ENCODE measurements around the gene TET3. TPM values are rescaled to one million over a fixed set of nuclear protein-coding genes. Genes with fewer than 3 reads are reported as not detected.

The TET3 gene
- 1.8 to 3.2 TPM (median 2.9 TPM) in 3 replicates for polyA plus RNA-seq
- polyA plus RNA-seq (2011; ENCODE audit: low read depth) = 2.4 TPM
- 1.1 and 1.5 TPM in 2 replicates for polyA plus RNA-seq (2011; cell fraction: cytosol; rRNA removed)
- polyA plus RNA-seq (2011; cell fraction: nucleus; rRNA removed) = 8.3 and 9.1 TPM in 2 replicates
- 4.1 and 5.9 TPM in 2 replicates for polyA plus RNA-seq (2012; ENCODE audit: low replicate concordance)
- 3.2 to 15.1 TPM (median 5.7 TPM) in 3 replicates for polyA minus RNA-seq
- polyA minus RNA-seq (2011; cell fraction: cytosol; rRNA and poly(A)+ RNA removed) = 2.5 TPM
- polyA minus RNA-seq (2011; cell fraction: nucleus; rRNA and poly(A)+ RNA removed) = 8.2 and 13.5 TPM in 2 replicates

DNA sequence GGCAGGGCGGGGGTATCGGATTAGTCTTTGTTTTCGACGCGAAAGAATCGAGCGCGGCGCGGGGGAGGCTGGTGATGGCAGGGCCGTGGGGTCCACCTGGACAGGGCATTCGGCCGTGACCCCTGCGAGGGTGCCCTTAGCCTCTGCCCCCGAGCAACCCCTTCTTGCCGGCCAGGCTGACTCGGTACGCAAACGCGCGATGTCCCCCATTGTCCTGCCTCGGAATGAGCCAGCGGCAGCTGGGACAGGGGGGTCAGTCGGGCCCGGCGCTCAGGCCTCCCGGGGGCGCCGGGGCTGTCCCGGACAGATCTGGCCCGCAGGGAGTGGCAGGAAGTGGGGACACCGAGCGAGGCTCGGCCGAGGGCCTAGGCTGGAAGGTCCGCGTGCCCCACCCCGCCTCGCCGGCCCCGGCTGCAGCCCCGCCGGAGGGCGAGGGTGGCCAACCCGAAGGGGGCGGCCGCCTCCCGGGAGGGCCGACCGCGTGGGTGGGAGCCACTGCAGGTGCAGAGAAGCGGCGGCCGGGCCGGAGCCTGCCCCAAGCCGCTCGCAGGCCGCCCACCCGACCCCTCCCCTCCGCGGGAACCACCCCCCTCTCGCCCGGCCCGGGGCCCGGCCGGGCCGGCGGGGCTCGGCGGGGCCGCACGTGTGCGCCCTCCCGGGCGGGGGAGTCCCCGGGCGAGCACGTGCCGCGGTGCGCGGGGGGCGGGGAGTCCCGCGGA, at the start of gene TET3:
TSS of gene TET3 (plus strand) at position 708 of the 719 bp plus-strand sequence. CDS start 1,494 bp downstream, outside the sequence.
- Histone ChIP-seq H3K4me1 (ENCODE audit: control insufficient read depth, extremely low read depth, insufficient read depth, low read length) (peaks cover 66% of the 10 kb centered on the region), H3K9me1 (ENCODE audit: control insufficient read depth, extremely low read depth, insufficient read depth, low read length) (peaks cover 9% of the 10 kb centered on the region), H3K4me3 (ENCODE audit: control insufficient read depth in 2 of 3, extremely low read depth in 1 of 3, insufficient read depth in 2 of 3, low read depth in 1 of 3, low read length in 3 of 3) (peak within 1 kb of the TSS; percentile 60 to 75 (median 72)), H3K36me3 (ENCODE audit: control insufficient read depth in 2 of 2, extremely low read depth in 1 of 2, insufficient read depth in 2 of 2, low read length in 2 of 2) (peaks cover 0 to 15% of the 10 kb centered on the region in 2 experiments), H3K9me3 (ENCODE audit: control insufficient read depth, low read depth, low read length) (no peaks in the 10 kb centered on the region), H3K27me3 (ENCODE audit: control insufficient read depth, extremely low read depth, insufficient read depth, low read length) (no peaks in the 10 kb centered on the region), H2AFZ (ENCODE audit: control insufficient read depth, low read length) (peak within 1 kb of the TSS; percentile 29), H4K20me1 (ENCODE audit: control insufficient read depth, extremely low read depth, insufficient read depth, low read length) (peaks cover 11% of the 10 kb centered on the region), H3K9ac (ENCODE audit: control insufficient read depth, extremely low read depth, insufficient read depth, low read length) (peak within 1 kb of the TSS; percentile 94), H3K79me2 (ENCODE audit: control insufficient read depth, insufficient read depth, low read length) (peaks cover 38% of the 10 kb centered on the region), H3K27ac (ENCODE audit: control insufficient read depth, insufficient read depth, low read length) (peak within 1 kb of the TSS; percentile 95), H3K4me2 (ENCODE audit: control insufficient read depth, extremely low read depth, insufficient read depth, low read depth, low read length) (peak within 1 kb of the TSS; percentile 93)
- TF ChIP-seq EZH2 (IDR thresholded peaks at IDR 0.05; ENCODE audit: low read length) = no peak
- TF ChIP-seq, protein P1, sequence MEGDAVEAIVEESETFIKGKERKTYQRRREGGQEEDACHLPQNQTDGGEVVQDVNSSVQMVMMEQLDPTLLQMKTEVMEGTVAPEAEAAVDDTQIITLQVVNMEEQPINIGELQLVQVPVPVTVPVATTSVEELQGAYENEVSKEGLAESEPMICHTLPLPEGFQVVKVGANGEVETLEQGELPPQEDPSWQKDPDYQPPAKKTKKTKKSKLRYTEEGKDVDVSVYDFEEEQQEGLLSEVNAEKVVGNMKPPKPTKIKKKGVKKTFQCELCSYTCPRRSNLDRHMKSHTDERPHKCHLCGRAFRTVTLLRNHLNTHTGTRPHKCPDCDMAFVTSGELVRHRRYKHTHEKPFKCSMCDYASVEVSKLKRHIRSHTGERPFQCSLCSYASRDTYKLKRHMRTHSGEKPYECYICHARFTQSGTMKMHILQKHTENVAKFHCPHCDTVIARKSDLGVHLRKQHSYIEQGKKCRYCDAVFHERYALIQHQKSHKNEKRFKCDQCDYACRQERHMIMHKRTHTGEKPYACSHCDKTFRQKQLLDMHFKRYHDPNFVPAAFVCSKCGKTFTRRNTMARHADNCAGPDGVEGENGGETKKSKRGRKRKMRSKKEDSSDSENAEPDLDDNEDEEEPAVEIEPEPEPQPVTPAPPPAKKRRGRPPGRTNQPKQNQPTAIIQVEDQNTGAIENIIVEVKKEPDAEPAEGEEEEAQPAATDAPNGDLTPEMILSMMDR (optimal IDR thresholded peaks at IDR 0.05 in 1 of 3, IDR thresholded peaks at IDR 0.05 in 1 of 3, conservative IDR thresholded peaks at IDR 0.05 in 1 of 3; ENCODE audit: extremely low read depth in 1 of 3, insufficient read depth in 2 of 3, low read length in 3 of 3) = peak in 1 of 3 experiments; percentile 1
- DNase-seq (ENCODE audit: low read depth, low spot score) (no peak), FAIRE-seq (no peak)
- dilution Hi-C loops (cut with MboI; ENCODE audit: extremely low pct_ligation_motif_present, low sequenced_read_pairs) = no loop called here

DNA sequence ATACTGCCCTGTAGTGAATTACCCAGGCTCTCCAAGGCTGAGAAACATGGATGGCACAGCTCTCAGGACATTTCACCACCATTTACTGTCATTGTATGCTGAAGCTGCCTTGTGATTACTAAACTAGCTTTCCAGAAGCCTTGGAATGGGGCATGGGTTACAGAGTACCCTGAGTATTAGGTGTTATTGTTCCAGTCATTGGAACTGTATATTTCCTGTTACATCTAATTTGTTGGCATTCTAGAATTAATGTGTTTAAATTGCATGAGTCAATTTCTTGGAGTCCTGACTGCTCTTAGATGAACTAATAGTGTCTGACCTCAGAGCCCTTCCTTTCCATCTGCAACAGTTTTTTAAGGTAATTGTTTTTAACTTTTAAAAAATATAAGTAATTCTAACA, 49.1 kb upstream of the TET3 start:
- Histone ChIP-seq H3K4me1 (ENCODE audit: control insufficient read depth, extremely low read depth, insufficient read depth, low read length) (peaks cover 85% of the 10 kb centered on the region), H2AFZ (ENCODE audit: control insufficient read depth, low read length) (no peak overlapping the region), H3K79me2 (ENCODE audit: control insufficient read depth, insufficient read depth, low read length) (peaks cover 60% of the 10 kb centered on the region), H3K4me3 (ENCODE audit: control insufficient read depth in 2 of 3, extremely low read depth in 1 of 3, insufficient read depth in 2 of 3, low read depth in 1 of 3, low read length in 3 of 3) (no peak overlapping the region), H3K4me2 (ENCODE audit: control insufficient read depth, extremely low read depth, insufficient read depth, low read depth, low read length) (no peak overlapping the region), H3K9me3 (ENCODE audit: control insufficient read depth, low read depth, low read length) (no peaks in the 10 kb centered on the region), H3K9me1 (ENCODE audit: control insufficient read depth, extremely low read depth, insufficient read depth, low read length) (peaks cover 7% of the 10 kb centered on the region), H3K9ac (ENCODE audit: control insufficient read depth, extremely low read depth, insufficient read depth, low read length) (no peak overlapping the region), H3K27ac (ENCODE audit: control insufficient read depth, insufficient read depth, low read length) (no peak overlapping the region), H4K20me1 (ENCODE audit: control insufficient read depth, extremely low read depth, insufficient read depth, low read length) (peaks cover 4% of the 10 kb centered on the region), H3K36me3 (ENCODE audit: control insufficient read depth in 2 of 2, extremely low read depth in 1 of 2, insufficient read depth in 2 of 2, low read length in 2 of 2) (peaks cover 3 to 14% of the 10 kb centered on the region in 2 experiments), H3K27me3 (ENCODE audit: control insufficient read depth, extremely low read depth, insufficient read depth, low read length) (no peaks in the 10 kb centered on the region)
- dilution Hi-C loops (cut with MboI; ENCODE audit: extremely low pct_ligation_motif_present, low sequenced_read_pairs) = no loop called here
- TF ChIP-seq, protein P1 (optimal IDR thresholded peaks at IDR 0.05 in 1 of 3, IDR thresholded peaks at IDR 0.05 in 1 of 3, conservative IDR thresholded peaks at IDR 0.05 in 1 of 3; ENCODE audit: extremely low read depth in 1 of 3, insufficient read depth in 2 of 3, low read length in 3 of 3) = no peak
- no peak for TF ChIP-seq EZH2 (IDR thresholded peaks at IDR 0.05; ENCODE audit: low read length)
- FAIRE-seq (no peak), DNase-seq (ENCODE audit: low read depth, low spot score) (no peak)

Data from keratinocyte (primary cell).